NT2/D1 (cell line): Measurements from ENCODE around the gene EXOC3L1.

Experiments
- SUZ12 ChIP-seq: IDR thresholded peaks from 2 replicates; pipeline ENCODE4 v1.6.1; 2011; ENCODE audit not compliant: insufficient read length, insufficient read depth; ENCODE audit errors: extremely low read depth
- ZNF274 ChIP-seq: IDR thresholded peaks from 2 replicates; pipeline ENCODE4 v1.6.1; 2011; ENCODE audit warnings: mild to moderate bottlenecking, low read depth, low read length

GRCh38 chr16:67228905-67229304 lies 39.0 kb upstream of the EXOC3L1 start:
- TF ChIP-seq ZNF274: no peak
- no peak for TF ChIP-seq SUZ12
